ENCODE results near the gene PDE4D.
"Not testable (repeated sequence)": the region's sequence is repeated elsewhere in the genome, so short reads cannot be mapped to it uniquely, and the experiment has no call there.

The PDE4D gene

DNA sequence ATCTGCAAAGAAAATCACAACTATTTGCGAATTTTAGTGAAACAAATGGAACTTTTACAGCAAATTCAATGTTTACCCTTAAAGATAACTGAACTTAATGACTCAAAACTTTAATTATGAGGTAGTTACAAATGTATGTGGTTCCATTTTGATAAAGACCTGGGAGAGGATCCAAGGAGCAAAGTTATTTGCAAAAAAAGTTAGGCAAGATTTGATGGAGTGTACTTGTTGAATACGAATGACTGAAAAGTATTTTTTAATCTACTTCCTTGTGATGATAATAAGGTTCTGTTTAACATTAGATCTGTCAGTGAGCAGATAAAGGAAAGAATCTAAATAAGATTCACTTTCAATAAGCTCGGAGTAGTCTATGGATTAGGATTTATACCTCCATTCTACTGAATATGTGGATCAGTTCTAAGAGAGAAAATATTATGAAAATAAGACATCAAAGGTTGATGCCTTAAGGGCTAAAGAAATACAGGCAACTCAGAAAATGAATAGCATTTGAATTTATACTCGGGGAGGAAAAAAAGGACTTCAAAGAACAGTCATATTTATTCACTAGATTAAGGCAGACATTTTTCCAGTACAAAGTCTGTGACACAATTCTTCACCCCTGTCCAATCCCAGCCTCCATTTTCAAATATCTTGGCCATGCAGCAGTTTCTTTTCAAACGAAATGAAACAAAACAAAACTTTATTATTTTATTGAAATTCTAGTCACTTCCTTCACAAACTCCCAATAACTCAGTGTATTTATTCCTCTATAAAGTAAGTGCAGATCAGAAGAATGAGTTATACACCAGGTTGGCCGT, 199.8 kb downstream of the PDE4D start:
- no peak for DNase-seq

DNA sequence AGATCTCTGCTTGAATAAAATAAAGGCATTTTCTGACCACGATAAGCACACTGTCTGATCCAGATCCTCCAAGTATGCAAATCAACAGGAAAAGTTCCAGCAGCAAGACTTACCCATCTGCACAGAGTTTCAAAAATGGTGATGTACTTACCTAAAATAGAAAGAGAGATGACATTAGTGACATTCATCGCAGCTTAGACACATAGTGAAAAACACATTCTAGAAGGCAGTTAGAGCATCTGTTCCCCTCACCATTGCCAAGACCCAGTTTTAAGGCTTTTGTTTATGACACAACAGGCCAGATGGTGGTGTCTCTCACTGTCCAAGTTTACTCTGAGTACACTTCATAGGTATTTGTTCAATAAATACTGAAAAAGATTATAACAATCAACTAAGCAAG, 207.7 kb downstream of the PDE4D start:
- no peak for DNase-seq

DNA sequence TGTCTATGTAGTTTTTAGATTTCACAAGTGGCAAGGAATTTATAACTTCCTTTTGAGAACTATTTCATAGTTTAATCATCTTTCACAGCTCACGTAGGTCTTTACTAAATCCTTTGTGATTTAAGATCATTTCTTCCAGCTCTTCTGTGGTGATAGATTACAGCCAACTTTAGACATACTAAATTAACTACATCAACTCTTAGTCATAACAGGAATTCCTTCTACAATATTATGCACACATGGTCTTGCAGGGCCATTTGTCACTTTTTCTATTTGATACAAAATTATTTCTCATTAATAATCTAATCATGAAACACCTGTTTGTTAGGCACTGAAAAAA, 208.4 kb downstream of the PDE4D start:
- DNase-seq: no peak

DNA sequence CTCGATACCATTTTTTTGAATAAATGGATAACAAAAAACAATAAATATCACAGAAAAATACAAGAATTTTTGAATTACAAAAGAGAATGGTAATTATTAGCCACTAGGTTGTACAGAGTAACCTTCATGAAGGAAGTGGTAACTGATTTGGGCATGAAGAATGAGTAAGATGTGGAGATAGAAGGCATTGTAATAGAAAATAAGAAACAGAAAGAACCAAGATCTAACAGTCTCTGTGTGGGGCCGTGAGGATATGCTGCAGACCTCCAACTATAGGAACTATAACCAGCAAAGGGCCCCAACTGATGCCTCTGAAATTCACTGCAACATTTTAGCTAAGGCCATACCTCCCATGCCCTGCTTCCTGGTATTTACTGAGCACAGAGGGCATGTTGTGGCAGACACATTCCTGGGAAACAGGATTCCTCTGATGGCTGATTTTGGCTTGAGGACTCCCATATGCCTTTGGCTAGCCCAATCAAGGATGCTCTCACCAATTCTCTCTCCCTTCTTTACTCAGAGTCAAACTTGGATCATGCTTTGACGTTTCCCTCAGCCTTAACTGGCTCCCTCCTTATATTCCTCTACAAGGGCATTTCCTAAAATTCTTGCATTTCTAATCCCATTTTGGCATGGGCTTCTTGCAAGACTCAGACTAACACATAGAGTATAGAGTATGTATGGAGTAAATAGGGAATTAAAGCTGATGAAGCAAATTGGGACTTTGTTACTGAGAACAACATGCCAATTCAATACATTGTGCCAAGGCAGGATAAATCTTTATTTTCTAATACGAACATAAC, 208.9 kb downstream of the PDE4D start:
- no peak for DNase-seq

DNA sequence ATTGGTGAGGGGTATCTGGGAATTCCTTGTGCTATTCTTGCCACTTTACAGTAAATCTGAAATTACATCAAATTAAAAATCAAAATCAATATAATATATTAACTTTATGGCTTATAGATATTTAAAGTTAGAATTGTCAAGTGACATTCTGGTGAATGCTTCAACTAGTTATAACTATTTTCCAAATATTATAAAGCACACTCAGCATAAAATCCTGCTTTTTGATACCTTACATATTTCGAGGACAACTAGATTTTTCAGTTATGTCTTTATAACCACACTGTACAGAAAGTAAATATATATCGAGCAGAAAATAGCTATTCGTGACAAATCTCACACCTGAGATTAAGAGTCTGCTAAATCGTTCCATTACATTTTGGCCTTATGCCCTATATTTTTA, 210.2 kb downstream of the PDE4D start:
- DNase-seq: no peak

DNA sequence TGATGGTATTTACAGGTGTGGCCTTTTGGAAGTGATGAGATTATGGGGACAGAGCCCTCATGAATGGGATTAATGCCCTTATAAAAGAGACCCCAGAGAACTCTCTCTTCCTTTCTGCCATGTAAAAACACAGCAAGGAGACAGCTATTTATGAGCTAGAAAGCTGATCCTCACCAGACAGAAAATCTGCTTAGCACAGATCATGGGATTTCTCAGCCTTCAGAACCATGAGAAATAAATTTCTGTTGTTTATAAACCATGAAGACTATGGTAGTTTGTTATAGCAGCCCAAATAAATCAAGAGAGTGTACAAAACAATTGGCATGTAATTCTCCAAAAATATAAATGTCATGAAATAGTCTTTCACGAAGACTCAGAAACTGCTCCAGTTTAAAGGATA, 211.0 kb downstream of the PDE4D start:
- no peak for DNase-seq

DNA sequence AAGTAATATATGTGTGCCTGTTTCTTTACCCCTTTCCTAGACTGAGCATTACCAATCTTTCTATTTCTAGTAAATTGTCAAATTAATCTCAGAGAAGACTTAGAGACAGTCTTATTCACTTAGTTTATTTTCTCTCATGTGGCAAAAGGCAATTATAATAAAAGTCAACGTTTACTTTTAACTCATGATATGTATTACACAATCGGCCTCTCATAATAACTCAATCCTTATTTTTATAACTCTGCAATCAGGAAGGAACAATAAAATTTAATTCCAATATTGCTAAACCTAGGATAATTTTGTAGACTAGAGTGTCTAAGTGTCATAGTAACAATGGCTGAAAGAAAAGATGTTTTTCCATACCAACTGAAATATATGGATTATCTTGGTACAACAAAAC, 214.6 kb downstream of the PDE4D start:
- DNase-seq: no peak

DNA sequence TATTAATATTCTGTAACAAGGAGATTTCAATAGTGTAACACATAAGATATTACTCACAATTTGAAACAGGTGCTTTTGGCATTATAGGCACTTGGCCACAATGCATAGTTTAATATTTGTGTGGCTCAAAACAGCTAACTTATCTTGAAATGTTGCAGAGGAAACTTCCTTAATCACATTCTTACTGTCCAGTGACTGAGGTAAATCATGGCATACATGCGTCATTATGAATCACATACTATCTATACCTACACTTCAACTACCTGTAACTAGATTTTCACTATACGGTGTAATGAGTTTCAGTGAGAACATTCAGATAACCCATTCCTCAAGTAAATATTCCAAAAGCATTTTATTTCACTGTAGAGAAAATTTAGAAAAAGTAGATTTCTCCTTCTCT, 218.8 kb downstream of the PDE4D start:
- no peak for DNase-seq

DNA sequence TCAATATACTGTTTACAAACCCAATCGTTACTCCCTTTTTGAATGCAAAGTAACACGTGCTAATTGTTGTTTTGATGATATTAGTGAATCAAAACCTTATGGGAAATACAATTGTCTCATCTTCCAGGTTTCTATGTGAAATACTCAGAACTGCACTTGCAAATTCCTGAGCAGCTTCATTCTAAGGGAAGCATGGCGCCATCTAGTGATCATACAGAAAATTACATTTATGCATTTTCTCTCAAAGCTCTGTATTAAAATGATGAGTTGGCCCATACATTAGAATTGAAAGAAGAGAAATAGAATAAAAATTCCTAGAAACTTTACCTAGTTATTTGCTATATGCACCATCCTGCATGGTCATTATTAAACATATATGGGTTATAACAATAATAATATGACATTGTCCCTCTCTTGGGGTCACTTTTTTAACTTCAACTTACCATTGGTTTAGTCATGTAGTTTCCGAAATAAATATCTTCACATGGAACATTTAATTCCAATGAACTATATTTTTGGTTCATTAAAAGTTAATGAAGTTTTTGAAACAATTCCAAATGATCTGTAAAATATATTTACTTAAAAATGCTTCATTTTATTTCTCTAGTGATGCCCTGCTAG, 220.0 kb downstream of the PDE4D start:
- peak; percentile 40 for DNase-seq

DNA sequence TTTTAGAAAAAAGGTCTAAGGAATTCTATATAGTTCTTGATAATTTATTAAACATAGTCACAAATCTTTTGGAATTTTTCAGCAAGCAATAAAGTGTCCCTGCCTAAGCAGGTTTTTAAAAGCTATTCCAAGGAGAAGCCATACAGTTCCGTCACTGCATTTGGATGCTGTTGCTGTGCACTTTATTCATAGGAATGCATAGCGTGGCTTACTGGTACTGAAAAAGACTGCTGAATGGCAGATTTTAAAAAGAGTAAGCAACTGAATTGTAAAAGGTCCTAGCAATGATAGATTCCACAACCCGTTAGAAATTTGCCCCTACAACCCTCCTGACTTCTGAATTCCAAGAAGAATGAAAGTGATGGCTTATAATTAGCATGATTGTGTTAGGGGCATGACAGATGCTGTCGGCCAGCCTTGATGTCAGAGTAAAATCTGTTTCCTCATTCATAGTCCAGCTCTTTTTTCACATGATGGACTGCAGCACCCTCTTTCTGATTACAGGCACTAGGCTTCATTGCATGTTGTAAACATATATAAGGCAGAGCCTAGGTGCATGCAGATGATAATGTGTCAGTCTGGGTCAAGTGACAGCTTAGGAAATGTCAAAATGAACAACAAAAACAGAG, 227.0 kb downstream of the PDE4D start:
- no peak for DNase-seq

DNA sequence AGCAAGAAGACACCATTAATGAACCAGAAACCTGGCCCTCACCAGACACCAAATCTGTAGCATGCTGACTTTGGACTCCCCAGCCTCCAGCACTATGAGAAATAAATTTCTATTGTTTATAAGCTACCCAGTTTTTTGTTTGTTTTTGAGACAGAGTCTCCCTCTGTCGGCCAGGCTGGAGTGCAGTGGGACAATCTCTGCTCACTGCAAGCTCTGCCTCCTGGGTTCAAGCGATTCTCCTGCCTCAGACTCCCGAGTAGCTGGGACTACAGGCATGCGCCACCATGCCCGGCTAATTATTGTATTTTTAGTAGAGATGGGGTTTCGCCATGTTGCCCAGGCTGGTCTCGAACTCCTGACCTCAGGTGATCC, 227.7 kb downstream of the PDE4D start:
- DNase-seq: not testable (repeated sequence)

DNA sequence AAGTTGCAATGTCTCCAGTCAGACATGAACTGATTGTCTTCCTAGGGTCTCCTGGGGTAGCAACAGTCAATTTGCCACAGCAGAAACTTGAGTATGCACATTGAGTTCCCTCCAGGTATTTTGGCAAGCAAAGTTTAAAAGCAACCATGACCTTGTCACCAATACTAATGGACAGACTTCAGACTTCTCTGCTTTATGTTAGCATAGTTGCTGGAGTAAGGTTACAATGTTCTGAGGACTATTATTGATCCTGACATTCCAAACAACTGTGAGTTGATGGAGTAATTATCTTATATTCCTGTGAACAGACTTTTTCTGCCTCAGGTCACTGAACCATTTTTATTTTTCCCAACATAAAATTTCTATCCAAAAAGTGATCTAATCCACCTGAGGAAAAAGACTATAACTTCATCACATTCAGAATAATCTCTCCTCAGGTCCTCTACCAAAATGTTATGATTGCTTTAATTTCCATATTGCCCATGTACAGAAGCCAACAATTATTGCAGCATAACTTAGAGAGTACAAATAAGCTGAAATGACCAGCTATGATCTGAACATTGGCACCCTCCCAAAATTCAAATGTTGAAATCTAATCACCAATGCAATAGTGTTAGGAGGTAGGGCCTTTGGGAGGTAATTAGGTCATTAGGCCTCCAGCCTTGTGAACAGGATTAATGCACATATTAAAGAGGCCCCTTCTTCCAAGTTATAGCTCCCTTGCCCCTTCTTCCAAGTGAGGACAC, 228.3 kb downstream of the PDE4D start:
- peak; percentile 12 for DNase-seq

DNA sequence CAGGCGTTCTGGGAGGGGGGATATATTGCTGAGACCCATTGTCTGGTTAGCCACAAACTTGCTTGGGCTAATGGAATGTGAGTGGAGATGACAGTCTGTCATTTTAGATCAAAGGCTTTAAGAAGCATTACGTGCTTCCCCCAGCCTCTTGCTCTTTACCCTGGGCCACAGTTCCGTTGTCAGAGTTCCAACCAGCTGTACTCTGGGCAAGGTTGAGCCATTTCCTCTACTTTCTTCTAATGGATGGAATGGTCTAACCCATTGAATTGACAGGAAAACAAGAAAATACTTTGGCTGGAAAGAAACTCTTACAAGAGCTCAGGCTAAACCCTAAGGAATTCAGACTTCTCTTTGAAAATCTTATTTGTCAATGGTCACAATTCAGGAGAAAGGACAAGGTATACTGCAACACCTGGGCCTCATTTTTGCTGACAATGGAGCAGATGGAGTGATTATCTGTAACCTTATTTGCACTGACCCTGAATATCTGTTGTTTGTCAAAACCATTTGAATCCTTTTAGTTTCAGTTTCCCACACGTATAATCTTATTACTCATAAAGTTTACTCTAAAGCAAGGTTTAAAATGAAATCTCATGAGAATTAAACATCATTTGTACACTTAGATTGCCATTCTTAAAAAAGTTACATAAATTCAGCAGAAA, 231.4 kb downstream of the PDE4D start:
- DNase-seq: no peak

DNA sequence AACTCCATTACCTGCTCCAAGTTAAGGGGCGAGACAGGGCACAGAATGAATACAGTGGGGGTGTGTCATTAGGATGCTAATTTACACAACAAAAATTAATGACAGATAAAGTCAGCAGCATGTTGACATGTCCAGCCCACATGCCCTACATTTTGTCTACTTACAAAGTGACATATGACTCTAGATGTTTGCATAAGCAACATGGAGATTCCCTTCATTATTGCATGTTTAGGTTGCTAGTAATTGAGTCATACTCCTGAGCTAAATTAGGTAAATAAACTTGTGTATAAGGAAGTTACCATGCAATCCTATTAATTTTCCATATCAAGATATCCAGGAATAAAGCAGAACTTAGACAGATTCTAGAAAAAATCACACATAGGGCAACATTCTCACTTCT, 232.2 kb downstream of the PDE4D start:
- no peak for DNase-seq

DNA sequence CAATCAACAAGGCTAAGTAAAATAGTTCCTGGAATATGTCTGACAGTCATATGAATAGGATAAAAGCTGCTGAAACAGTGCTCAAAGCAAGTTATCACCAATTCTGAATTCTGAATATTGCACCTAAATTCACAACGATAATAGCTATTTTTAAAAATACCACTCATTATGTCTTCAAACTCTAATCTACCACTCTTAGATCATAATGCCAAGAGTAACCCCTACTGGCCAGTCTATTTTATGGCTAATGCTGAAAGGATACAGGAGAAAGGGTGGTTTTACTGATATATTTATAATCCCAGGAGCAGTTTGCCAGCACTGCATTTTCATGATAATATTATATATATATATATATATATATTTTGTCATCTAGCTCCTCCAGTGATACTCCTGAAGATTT, 232.8 kb downstream of the PDE4D start:
- DNase-seq: no peak

DNA sequence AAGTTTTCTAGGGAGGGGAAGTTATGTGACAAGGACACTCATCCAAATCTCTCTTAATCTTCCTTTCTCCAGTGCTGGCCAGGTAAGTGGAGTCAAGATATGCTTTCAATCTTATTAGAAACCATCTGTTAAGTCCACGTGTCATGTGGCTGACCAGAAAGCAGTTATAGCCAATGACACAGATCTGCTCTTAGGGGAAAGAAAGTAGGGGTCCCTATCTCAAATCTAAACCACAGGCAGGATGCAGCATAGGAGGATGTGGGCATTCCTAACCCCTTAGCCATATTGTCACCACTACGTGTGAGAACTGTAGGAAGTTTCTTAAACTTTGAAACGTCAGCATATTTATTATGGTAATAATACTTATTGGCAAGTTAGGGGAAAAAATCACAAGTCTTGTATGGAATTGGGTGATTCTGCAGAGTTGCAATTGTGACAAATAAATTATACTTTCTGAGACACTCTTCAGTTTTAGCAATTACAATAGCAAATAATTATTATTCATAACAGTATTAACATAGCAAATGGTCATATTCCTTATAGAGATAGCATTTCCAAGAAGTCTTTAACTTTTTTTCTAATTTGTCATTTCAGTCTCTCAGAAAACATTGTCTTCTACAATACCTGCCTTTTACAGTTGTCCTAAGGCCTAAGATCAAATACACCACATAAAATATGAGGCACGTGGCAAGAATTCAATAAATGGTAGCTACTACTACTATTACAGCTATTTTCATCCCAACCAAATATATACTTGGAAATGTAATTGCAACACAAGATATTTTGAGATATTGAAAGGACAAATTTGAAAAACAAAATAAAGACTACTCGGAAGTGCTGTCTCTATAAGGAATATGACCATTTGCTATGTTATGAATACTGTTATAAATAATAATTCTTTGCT, 236.9 kb downstream of the PDE4D start:
- no peak for DNase-seq

DNA sequence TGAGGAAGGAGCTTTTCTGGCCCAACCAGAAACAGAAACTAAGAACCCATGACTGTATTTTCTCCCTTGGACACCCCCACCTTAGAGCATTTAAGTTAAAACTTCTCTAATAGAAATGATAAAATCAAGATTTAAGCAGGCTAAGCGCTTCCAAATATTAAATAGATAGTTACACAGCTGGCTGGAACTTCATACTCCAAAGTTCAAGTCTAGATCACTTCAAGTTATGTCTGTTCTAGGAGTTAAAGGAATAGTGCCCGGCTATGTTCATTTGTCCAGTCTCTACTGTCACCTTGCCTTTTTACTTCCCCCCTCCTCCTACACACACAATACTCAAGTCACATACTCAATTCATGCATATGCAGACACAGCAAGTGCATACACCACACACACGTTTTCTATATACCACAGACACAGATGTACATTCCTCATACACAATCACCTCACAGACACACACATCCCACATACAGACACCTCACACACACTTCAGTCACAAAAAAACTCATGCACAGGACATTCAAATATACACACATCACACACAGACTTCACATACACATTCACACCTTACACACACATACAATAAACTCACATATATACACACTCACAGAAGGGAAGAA, 237.7 kb downstream of the PDE4D start:
- no peak for DNase-seq

DNA sequence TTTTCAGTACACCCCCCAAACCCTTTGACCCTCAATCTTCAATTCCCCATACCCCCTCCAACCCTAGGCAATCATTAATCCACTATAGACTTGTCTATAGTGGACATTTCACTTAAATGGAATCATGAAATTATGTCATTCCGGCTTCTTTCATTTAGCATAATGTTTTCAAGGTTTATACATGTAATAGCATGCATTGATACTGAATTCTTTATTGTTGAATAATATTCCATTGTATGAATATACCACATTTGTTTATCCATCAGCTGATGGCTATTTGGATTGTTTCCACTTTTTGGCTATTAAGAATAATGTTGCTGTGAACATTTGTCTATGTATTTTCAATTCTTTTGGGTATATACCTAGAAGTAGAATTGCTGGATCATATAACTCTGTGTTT, 238.8 kb downstream of the PDE4D start:
- DNase-seq: no peak

DNA sequence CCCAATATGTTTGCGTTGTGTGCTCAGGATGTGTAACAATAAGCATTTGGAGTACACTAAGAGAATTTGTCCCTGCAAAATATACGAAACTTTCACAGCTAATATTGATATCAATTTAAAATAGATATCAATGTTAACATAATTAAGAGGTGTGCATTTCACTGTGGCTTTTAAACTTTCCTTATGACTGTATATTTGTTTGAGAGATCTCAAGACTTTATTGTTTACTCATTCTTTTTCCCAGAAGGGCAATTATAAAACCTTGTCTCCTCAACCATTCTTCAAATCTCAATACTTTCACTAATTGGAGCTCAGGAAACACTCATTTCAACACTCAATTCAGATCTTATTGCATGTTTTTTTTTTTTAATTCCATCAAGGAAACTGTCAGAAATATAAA, 241.1 kb downstream of the PDE4D start:
- no peak for DNase-seq
